Measurements from ENCODE around the gene GFOD1.
A peak's percentile ranks its signal among the peaks of the same experiment; 100 is the strongest.

The GFOD1 gene, protein sequence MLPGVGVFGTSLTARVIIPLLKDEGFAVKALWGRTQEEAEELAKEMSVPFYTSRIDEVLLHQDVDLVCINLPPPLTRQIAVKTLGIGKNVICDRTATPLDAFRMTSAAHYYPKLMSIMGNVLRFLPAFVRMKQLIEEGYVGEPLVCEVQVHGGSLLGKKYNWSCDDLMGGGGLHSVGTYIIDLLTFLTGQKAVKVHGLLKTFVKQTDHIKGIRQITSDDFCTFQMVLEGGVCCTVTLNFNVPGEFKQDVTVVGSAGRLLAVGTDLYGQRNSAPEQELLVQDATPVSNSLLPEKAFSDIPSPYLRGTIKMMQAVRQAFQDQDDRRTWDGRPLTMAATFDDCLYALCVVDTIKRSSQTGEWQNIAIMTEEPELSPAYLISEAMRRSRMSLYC

DNA sequence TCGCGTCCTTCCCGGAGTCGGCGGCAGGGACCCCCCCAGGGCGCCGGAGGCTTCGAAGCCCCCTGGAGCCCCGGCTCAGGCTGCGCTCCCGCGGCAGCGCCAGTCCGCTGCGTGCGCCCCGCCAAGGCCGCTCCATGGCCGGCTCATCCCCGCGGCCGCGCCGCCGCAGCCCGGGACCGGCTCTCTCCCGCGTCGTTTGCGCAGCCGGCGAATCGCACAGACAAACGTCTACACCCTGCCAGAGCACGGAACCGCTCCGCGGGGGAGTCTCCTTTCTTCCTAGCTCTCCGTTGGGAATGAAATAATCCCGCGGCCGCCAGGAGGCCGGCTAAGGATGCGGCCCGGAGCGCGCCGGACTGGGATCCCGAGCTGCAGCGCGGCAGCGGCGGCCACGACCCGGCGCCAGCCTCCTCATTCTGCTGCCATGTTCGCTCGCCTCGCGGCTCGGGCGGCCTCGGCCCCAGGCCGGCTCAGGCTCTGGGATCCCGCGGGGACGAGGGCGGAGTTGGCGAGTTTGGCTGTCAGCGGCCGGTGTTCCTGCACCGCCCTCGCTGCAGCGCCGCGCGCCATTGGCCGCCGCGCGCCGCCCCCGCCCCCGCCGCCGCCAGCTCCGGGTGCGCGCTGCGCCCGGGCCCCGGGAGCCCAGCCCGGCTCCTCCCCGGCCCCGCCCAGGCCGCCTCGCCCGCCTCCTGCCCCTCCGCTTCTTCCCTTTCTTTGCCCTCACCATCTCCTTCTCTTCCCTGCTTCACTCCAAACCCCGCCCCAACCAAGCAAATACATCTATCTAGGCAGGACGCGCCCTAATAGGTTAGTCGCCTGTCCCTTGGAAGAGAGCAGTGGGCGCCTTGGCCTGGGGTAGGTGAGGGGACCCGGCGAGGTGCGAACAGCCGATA lies at the start of gene GFOD1:
Gene GFOD1 (minus strand): TSS at position 479 of the 893 bp plus-strand sequence. CDS start 710 bp downstream, outside the sequence.
- peak; percentile 91 for DNase-seq (ENCODE audit: low spot score)

DNA sequence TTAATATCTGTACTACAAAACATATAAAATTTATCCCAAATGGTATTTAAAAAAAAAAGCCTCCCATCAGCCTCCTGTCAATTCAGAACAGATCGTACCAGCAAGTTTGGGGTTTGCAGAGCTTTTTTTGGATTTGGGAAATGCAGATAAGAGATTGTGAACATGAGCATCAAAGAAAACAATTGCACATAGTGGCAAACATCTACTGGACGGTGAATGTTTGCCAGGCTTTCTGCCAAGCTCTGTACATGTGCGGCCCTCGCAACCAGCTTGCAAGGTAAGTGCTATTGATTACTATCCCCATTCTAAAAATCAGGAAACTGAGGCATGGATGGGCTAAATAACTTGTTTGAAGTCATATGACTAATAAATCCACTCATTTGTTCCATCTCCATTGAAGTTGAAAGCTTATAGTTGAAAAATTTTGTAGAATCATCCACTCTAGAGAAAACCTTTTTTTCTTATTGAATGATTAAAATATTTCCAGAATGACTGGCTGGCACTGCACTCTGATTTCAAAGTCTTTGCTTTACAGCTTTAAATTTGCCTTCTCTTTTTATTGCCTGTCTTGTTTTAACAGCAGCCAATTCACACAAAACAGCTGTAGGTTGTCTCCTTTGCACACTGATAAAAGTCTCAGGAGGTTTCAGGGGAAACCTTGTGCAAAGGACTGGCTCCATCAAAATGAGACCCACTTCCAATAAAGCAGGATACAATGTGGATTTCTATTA lies 49.6 kb upstream of the GFOD1 start:
- no peak for DNase-seq (ENCODE audit: low spot score)

GRCh38 chr6:13535306-13535705 lies 47.9 kb upstream of the GFOD1 start:
- peak; percentile 65 for DNase-seq (ENCODE audit: low spot score)

- DNase-seq (ENCODE audit: low spot score) = no peak
These were observed 47.1 kb upstream of the GFOD1 start for GRCh38 chr6:13534536-13534935.

DNA sequence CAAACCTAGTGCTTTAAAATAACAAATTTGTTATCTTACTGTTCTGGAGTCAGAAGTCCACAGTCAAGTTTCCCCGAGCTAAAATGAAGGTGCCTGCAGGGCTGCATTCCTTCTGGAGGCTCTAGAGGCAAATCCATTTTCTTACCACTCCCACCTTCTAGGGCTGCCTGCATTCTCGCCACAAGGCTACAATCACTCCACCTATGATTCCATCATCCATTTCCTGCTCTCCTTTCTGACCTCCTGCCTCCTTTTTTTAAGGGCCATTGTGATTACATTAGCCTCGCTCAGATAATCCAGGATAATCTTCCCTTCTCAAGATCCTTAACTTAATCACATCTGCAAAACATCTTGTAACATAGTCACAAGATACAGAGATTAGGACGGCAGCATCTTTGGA lies 44.6 kb upstream of the GFOD1 start:
- DNase-seq (ENCODE audit: low spot score) = no peak

DNA sequence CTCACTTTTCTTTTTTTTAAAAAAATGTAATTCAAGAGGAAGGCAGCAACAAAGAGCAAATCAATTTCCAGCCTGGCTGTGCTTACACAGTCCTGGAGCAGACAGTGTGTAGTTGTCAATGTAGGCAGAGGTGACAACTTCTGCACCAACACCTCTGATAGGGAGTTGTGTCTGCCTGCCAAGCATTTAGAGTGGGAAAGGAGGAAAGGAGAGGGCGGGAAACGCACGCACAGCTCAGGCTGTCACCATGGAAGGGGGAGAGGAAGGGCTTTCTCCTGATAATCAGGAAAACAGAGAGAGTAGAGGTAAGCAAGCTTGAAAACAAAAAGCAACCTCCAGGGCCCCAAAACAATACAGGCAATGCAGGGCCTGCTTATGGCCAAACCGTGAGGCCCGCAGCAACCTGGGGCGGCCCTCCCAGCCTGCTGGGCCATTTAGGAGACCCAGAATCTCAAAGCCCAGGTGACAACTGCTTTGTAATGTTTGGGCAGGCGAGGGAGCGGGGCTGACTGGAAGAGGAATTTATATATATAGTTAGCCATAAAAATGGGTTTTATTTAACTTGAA lies 41.5 kb upstream of the GFOD1 start:
- DNase-seq (ENCODE audit: low spot score) = no peak

- no peak for DNase-seq (ENCODE audit: low spot score)
These were observed 40.8 kb upstream of the GFOD1 start for GRCh38 chr6:13528232-13528631.

GRCh38 chr6:13527671-13528056 lies 40.3 kb upstream of the GFOD1 start:
- no peak for DNase-seq (ENCODE audit: low spot score)

GRCh38 chr6:13526727-13527670 lies 39.6 kb upstream of the GFOD1 start:
- DNase-seq (ENCODE audit: low spot score) = peak; percentile 95

DNA sequence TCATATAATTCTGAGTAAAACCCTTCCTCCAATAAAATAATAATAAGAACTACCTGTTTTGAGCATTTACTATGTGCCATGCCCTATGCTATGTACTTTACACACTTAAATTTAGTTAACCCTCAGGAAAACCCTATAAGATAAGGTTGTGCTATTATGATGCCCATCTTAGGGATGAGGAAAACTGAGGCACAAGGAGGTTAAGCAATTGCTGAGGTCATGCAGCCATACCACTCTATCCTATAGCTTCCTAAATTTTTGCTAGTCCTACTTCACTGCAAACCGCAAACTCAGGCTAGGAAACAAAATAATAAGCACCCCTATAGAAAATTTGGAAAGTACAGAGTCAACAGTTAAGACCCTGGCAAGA lies 38.9 kb upstream of the GFOD1 start:
- DNase-seq (ENCODE audit: low spot score) = no peak

- peak; percentile 29 for DNase-seq (ENCODE audit: low spot score)
These were observed 37.6 kb upstream of the GFOD1 start for GRCh38 chr6:13524801-13525508.

DNA sequence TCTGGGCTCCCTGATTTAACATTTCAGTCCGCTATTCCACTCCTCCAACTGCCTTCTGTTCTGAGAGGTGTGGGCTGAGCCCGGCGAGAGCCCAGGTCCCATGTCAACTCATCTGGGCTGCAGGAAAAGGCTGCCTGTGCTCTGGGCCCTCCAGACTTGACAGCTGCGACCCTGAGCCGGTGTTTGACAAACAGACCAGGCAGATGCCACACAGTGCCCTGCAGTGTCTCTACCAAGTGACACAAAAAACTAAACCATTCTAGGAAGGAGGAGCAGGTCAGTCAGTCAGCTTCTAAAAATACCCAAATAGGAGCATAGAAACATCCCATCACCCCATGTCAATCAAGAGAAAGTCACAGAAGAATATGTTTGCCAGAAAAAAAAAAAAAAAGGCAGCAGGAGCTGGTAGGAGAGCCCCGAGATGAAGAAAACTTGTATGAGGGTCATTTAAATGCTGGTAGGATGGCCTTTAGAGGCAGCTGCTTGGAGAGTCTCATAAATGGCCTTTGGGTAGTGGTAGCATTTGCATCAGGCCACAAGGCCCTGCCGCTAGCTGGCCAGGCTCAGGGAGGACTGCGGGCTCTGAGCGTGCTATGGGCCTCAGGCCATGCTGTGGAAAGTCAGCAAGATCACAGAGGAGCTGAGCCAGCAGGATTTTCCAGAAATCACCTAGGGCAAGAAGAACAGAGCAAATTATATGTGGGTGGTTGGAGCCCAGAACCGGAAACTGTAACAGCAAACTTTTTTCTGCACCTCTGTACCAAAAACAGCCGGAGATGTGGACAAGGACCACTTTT lies 36.6 kb upstream of the GFOD1 start:
- DNase-seq (ENCODE audit: low spot score) = peak; percentile 47

- DNase-seq (ENCODE audit: low spot score) = no peak
These were observed 35.3 kb upstream of the GFOD1 start for GRCh38 chr6:13522656-13523055.

GRCh38 chr6:13519839-13520238 lies 32.4 kb upstream of the GFOD1 start:
- DNase-seq (ENCODE audit: low spot score) = no peak

DNA sequence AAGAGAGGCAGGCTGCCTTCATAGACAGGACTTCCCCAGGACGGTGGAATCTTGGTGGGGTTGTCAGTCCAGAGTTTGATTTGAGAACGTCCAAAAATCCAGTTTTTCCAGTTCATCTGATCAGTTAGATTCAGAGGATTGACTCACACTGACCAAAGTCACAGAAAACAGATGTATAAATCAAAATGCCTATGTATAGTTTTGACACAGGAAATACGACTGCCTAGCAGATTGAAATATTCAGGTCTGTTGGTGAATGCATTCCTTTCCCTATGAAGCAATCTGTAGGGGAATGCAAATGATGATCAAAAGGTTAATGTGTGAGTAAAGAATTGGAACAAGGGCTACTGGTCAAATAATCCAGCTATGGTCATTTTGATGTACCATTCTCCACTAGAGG lies 29.7 kb upstream of the GFOD1 start:
- no peak for DNase-seq (ENCODE audit: low spot score)

DNA sequence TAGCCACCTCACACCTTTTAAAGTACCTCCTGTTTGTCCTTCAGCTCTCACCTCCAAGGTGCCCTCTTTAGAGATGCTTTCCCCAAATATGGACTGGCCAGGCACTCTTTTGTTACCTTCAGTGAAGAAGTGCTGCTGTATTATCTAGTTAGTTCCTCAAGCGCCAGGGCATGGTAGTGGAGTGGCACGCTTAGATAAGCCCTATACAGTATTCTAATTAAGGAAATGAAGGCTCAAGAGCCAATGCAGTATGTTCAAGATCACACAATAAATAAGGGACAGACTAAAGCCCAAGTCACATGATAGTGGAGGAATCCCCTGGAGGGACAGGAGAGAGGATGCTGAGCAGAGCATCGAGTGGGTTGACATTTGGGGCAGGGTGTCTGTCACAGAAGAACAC lies 28.5 kb upstream of the GFOD1 start:
- DNase-seq (ENCODE audit: low spot score) = no peak

- no peak for DNase-seq (ENCODE audit: low spot score)
These were observed 26.5 kb upstream of the GFOD1 start for GRCh38 chr6:13513626-13514502.

- DNase-seq (ENCODE audit: low spot score) = no peak
These were observed 25.5 kb upstream of the GFOD1 start for GRCh38 chr6:13512900-13513299.
